ENCODE measurements around the gene KRTAP13-2.

Gene KRTAP13-2

DNA sequence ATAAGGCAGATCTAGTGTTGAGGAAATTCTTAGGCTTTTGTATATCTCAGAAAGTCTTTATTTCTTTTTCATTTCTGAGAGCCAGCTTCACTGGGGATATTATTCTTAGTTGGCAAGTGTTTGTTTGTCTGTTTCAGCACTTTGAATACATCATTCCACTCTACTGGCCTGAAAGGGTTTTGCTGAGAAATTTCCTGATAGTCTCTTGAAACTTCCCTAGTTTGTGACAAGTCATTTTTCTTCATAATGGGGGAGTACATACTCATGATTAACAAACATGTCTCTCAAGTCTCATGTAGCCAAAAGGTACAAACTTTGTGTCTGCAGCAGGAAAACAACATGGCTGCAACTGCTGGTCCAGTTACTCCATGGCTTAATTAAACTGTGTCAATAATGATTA is 45.7 kb downstream of the KRTAP13-2 start:
- DNase-seq (ENCODE audit: low read depth), result no peak

Data from fibroblast of the conjunctiva (primary cell).